Activated T-helper 17 cell treated with anti-CD3 and anti-CD28 coated beads, Interleukin-2, amount 50 U/mL, for 72 hours (primary cell): Measurements from ENCODE around the gene PLGLB1. TPM values are rescaled to one million over a fixed set of nuclear protein-coding genes. Genes with fewer than 3 reads are reported as not detected.
"Not testable (repeated sequence)": the region's sequence is repeated elsewhere in the genome, so short reads cannot be mapped to it uniquely, and the experiment has no call there.

Experiments used
- ATAC-seq: fragments of 150-1000 bp; cut with Tn5 transposase; replicated peaks from 2 replicates; pipeline ENCODE4 v1.10.0; 2021; ENCODE audit warnings: mild to moderate bottlenecking, moderate library complexity
- H3K27ac Mint-ChIP-seq: one replicate; pipeline ENCODE4 v1.8.0; 2022; ENCODE audit warnings: mixed read lengths
- H3K27me3 Mint-ChIP-seq: one replicate; pipeline ENCODE4 v1.8.0; 2022; ENCODE audit warnings: mixed read lengths
- H3K36me3 Mint-ChIP-seq: one replicate; pipeline ENCODE4 v1.8.0; 2022; ENCODE audit warnings: low read depth, mild to moderate bottlenecking, mixed read lengths
- H3K4me1 Mint-ChIP-seq: one replicate; pipeline ENCODE4 v1.8.0; 2022; ENCODE audit warnings: mixed read lengths
- H3K4me3 Mint-ChIP-seq: one replicate; pipeline ENCODE4 v1.8.0; 2022; ENCODE audit warnings: mild to moderate bottlenecking, mixed read lengths
- H3K9me3 Mint-ChIP-seq: one replicate; pipeline ENCODE4 v1.8.0; 2022; ENCODE audit warnings: mixed read lengths
- total RNA-seq, 2 donors: library from RNA; stranded (reverse); gene quantifications; one replicate each; pipeline ENCODE4 v1.2.3, GENCODE V29; 2022

Gene PLGLB1
- total RNA-seq = 1 to 10 TPM; 1.8 to 2.4 TPM

DNA sequence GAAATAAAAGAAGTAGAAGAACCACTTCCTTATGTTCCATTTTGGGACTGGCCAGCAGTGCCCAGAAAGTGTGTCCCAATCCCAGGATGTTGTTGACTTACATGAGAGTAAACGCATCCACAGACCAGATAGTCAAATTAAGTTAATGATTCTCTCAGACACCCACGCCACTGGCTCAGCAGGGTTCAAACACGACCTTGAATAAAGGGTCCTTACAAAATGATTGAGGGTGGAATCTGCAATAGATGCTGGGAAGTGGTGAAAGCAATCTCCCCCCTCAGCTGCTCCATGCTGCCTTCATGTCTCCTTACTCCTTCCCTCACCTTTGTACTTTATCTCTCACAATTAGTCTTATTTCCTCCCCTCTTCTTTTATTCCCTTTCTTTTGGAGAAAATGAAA lies at the start of gene PLGLB1:
Gene PLGLB1 (minus strand): TSS at position 101 of the 400 bp plus-strand sequence. CDS start 61 bp downstream, at position 40.
- not testable (repeated sequence) for H3K4me1 Mint-ChIP-seq, H3K36me3 Mint-ChIP-seq, H3K27me3 Mint-ChIP-seq, H3K4me3 Mint-ChIP-seq, H3K27ac Mint-ChIP-seq, H3K9me3 Mint-ChIP-seq, ATAC-seq

GRCh38 chr2:87064305-87064704 lies 42.7 kb upstream of the PLGLB1 start:
- not testable (repeated sequence) for H3K4me3 Mint-ChIP-seq, H3K4me1 Mint-ChIP-seq, H3K27me3 Mint-ChIP-seq, ATAC-seq, H3K27ac Mint-ChIP-seq, H3K9me3 Mint-ChIP-seq, H3K36me3 Mint-ChIP-seq

DNA sequence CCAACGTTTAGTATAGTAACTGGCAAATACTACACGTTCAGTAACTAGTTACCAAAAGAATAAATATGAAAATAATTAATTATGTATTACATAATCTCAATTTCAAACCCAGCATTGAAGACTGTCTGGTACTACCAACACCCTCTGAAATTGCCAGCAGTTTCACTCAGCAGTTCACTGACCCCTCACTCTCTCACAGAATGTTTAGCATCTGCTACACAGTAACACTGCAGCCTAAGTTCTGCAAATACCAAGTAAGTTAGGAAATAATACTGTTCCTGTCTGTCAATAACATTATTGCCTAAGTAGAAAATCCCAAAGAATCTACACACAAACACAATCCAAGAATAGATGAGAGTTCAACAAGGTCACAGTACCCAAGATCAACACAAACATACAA lies 41.8 kb upstream of the PLGLB1 start:
- not testable (repeated sequence) for H3K36me3 Mint-ChIP-seq, H3K4me1 Mint-ChIP-seq, H3K27ac Mint-ChIP-seq, H3K27me3 Mint-ChIP-seq, H3K9me3 Mint-ChIP-seq, ATAC-seq, H3K4me3 Mint-ChIP-seq

GRCh38 chr2:87061519-87061918 lies 39.9 kb upstream of the PLGLB1 start:
- not testable (repeated sequence) for H3K4me3 Mint-ChIP-seq, H3K27me3 Mint-ChIP-seq, H3K27ac Mint-ChIP-seq, H3K9me3 Mint-ChIP-seq, H3K4me1 Mint-ChIP-seq, H3K36me3 Mint-ChIP-seq
- ATAC-seq = peak; percentile 24

GRCh38 chr2:87057606-87058005 lies 36.0 kb upstream of the PLGLB1 start:
- ATAC-seq = peak; percentile 34
- H3K27me3 Mint-ChIP-seq, H3K4me3 Mint-ChIP-seq, H3K27ac Mint-ChIP-seq, H3K4me1 Mint-ChIP-seq, H3K9me3 Mint-ChIP-seq: not testable (repeated sequence)
- peaks cover 12% of the 10 kb centered on the region for H3K36me3 Mint-ChIP-seq

GRCh38 chr2:87056843-87057242 lies 35.2 kb upstream of the PLGLB1 start:
- peaks cover 16% of the 10 kb centered on the region for H3K36me3 Mint-ChIP-seq

DNA sequence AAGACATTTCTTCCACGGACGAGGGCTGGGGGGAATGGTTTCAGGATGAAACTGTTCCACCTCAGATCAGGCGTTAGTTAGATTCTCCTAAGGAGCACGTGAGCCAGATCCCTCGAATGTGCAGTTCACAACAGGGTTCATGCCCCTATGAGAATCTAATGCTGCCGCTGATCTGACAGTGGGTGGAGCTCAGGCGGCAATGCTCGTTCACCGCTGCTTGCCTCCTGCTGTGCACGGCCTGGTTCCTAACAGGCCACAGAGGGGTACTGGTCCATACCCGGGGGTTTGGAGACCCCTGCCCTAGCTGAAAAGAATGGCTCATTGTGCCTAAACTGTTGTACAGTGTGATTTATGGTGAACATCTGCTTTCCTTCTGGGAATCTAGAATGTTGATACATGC lies 34.8 kb upstream of the PLGLB1 start:
- H3K4me3 Mint-ChIP-seq, H3K27me3 Mint-ChIP-seq, H3K4me1 Mint-ChIP-seq, H3K27ac Mint-ChIP-seq, H3K9me3 Mint-ChIP-seq, ATAC-seq: not testable (repeated sequence)
- H3K36me3 Mint-ChIP-seq = peaks cover 20% of the 10 kb centered on the region

More at GRCh38 chr2:87056843-87057242, 35.2 kb upstream of the PLGLB1 start:
- H3K27ac Mint-ChIP-seq, H3K9me3 Mint-ChIP-seq, H3K4me1 Mint-ChIP-seq, ATAC-seq, H3K4me3 Mint-ChIP-seq, H3K27me3 Mint-ChIP-seq: not testable (repeated sequence)

DNA sequence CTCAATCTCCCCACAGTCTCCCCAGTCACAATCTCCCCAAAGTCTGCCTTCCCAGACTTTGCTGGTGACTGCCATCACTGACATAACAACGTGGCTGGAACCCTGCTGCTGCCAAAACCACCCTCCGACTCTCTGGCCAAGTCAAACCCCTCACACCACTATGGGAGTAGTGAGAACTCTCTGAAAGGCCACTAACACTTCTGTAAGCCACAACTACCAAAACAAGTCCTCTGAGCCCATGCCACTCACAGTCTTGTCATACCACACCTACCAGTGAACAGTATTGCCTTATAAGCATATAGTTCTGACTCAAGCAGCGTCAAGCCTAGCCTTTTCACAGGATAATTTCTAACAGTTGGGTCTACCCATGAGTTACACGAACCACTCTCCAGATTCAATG lies 32.7 kb upstream of the PLGLB1 start:
- H3K4me1 Mint-ChIP-seq, H3K4me3 Mint-ChIP-seq, H3K9me3 Mint-ChIP-seq, H3K27me3 Mint-ChIP-seq: not testable (repeated sequence)
- peak; percentile 88 for ATAC-seq
- H3K27ac Mint-ChIP-seq = peak overlapping the region; percentile 61
- H3K36me3 Mint-ChIP-seq = peaks cover 34% of the 10 kb centered on the region

DNA sequence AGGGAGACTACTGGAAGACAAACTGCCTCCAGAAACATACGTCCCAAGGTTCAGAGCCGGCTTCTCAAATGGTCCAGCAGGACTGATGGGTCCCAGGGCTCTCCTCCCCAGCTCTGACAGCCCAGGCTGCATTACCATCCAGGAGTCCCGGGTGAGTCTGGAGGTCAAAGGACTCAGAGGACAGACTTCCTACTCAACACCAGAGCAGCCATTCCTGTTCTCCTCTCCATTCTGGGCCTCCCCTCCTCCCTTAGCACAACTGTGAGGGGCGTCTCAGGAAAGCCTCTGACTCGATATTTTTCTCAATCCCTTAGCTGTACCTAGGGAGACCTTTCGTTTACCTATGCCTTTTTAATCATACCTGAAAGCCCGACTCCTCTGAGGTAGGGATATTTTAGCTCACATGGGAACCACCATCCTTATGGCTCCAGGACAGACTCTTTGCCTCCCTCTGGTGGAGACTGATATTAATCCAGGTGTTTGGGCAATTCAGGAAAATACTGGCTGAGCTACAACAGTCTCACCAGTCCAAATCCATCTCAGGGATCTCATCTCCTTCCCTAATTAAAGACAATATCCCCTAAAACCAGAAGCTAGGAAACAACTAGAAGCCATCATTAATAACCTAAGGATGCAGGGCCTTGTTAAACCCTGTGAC lies 19.8 kb upstream of the PLGLB1 start:
- H3K36me3 Mint-ChIP-seq, H3K27ac Mint-ChIP-seq, H3K9me3 Mint-ChIP-seq, H3K4me3 Mint-ChIP-seq, H3K27me3 Mint-ChIP-seq, H3K4me1 Mint-ChIP-seq: not testable (repeated sequence)
- peak; percentile 59 for ATAC-seq

DNA sequence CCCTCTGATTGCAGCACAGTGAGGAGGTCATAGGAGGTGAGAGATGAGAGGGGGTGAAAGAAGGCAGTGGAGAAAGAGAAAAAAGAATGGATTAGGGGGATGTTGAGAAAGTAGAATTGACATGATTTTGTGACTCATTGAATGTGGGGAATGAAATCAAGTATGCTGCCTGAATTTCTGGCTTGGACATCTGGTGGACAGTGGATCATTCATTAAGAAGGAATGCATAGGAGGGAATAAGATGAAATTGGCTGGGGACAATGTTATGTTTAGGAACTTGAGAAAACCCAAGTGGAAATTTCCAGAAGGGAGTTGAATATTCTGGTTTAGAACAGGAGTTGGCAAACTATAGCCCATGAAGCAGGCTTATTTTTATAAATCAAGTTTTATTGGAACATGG lies 7.0 kb upstream of the PLGLB1 start:
- H3K27ac Mint-ChIP-seq, H3K4me3 Mint-ChIP-seq, H3K36me3 Mint-ChIP-seq, ATAC-seq, H3K9me3 Mint-ChIP-seq, H3K4me1 Mint-ChIP-seq, H3K27me3 Mint-ChIP-seq: not testable (repeated sequence)

GRCh38 chr2:87026816-87027215 lies 5.2 kb upstream of the PLGLB1 start:
- H3K4me3 Mint-ChIP-seq, H3K4me1 Mint-ChIP-seq, H3K27ac Mint-ChIP-seq, H3K27me3 Mint-ChIP-seq, H3K36me3 Mint-ChIP-seq, H3K9me3 Mint-ChIP-seq, ATAC-seq: not testable (repeated sequence)

- H3K4me3 Mint-ChIP-seq, H3K4me1 Mint-ChIP-seq, ATAC-seq, H3K9me3 Mint-ChIP-seq, H3K27ac Mint-ChIP-seq, H3K36me3 Mint-ChIP-seq, H3K27me3 Mint-ChIP-seq: not testable (repeated sequence)
Measured at GRCh38 chr2:87025927-87026326, 4.3 kb upstream of the PLGLB1 start.

- not testable (repeated sequence) for H3K27me3 Mint-ChIP-seq, H3K9me3 Mint-ChIP-seq, H3K36me3 Mint-ChIP-seq, H3K4me3 Mint-ChIP-seq, ATAC-seq, H3K27ac Mint-ChIP-seq, H3K4me1 Mint-ChIP-seq
Measured at GRCh38 chr2:87023988-87024615, 2.5 kb upstream of the PLGLB1 start.

GRCh38 chr2:87021043-87021442 lies 601 bp downstream of the PLGLB1 start:
- not testable (repeated sequence) for H3K9me3 Mint-ChIP-seq, H3K4me3 Mint-ChIP-seq, ATAC-seq, H3K4me1 Mint-ChIP-seq, H3K27me3 Mint-ChIP-seq, H3K27ac Mint-ChIP-seq, H3K36me3 Mint-ChIP-seq

- H3K4me1 Mint-ChIP-seq, H3K36me3 Mint-ChIP-seq, H3K27me3 Mint-ChIP-seq, H3K27ac Mint-ChIP-seq, H3K4me3 Mint-ChIP-seq, H3K9me3 Mint-ChIP-seq, ATAC-seq: not testable (repeated sequence)
Measured at GRCh38 chr2:87019053-87019452, 2.6 kb downstream of the PLGLB1 start.
